Jurkat, Clone E6-1 (cell line): ENCODE data around the gene OR3A1. TPM values are rescaled to one million over a fixed set of nuclear protein-coding genes. Genes with fewer than 3 reads are reported as not detected.
"Not testable (repeated sequence)": the region's sequence is repeated elsewhere in the genome, so short reads cannot be mapped to it uniquely, and the experiment has no call there.

Experiments used
- DNase-seq: peaks from one replicate; pipeline ENCODE4 v3.0.0-alpha.2; 2011; ENCODE audit warnings: low read depth, low spot score
- H3K4me3 ChIP-seq: 2 replicates; pipeline ENCODE4 v1.5.1; 2011; ENCODE audit warnings: mild to moderate bottlenecking, low read length, control low read depth, moderate library complexity
- polyA plus RNA-seq: library from polyadenylated mRNA; unstranded; fragments of >200 nt; gene quantifications from one replicate; pipeline ENCODE4 v1.2.1, GENCODE V29; 2012; ENCODE audit warnings: missing spikeins; ENCODE audit not compliant: insufficient read length, insufficient read depth

OR3A1 gene, protein sequence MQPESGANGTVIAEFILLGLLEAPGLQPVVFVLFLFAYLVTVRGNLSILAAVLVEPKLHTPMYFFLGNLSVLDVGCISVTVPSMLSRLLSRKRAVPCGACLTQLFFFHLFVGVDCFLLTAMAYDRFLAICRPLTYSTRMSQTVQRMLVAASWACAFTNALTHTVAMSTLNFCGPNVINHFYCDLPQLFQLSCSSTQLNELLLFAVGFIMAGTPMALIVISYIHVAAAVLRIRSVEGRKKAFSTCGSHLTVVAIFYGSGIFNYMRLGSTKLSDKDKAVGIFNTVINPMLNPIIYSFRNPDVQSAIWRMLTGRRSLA
- not detected for polyA plus RNA-seq

- no peak for DNase-seq
- no peak within 1 kb of the TSS for H3K4me3 ChIP-seq
Observed at GRCh38 chr17:3298260-3298659, at the start of gene OR3A1. OR3A1 (minus strand) TSS chr17:3298360; CDS start chr17:3292582, 5,778 bp downstream.

- not testable (repeated sequence) for H3K4me3 ChIP-seq, DNase-seq
Observed at GRCh38 chr17:3342782-3343181, 44.6 kb upstream of the OR3A1 start.

- no peak overlapping the region for H3K4me3 ChIP-seq
- no peak for DNase-seq
Observed at GRCh38 chr17:3335876-3336275, 37.7 kb upstream of the OR3A1 start.

- H3K4me3 ChIP-seq = no peak overlapping the region
- DNase-seq = no peak
Observed at GRCh38 chr17:3318336-3318735, 20.2 kb upstream of the OR3A1 start.

DNA sequence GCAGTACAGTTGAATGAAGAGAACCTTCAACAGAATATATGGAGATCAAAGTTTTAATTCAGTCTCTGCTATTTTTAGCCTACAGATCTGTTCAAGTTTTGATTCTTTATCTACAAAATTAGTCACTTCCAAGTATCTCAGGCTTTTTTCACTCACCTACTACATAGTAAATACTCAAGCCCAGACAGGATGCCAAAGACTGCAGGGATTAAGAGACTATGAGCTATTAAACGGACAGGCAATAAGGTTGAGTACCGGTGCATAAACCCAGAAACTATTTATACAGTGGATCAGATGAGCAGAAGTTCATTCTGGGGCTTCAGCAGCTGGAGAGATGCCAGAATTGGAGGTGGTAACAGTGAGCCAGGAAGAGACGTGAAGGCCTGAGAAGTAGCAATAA is 18.7 kb upstream of the OR3A1 start:
- no peak for DNase-seq
- H3K4me3 ChIP-seq = no peak overlapping the region

- DNase-seq = no peak
- no peak overlapping the region for H3K4me3 ChIP-seq
Observed at GRCh38 chr17:3308603-3309002, 10.4 kb upstream of the OR3A1 start.

DNA sequence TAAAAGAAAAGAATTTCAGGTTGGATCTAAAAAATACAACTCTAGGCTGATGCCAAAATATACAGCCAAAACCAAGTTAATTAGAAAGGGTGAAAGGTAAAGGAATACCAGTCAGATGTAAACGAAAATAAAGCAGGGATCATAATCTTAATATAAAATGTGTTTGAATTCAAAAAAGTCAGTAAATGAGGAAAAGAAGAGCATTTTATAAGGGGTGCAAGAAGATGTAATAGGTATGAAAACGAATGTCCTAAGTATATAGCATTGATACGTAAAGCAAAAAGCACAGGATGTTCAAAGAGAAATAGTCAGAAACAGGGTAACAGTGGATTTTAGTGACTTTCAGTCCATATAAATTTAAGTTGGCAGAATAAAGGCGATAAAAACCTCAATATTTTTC is 2.5 kb downstream of the OR3A1 start:
- H3K4me3 ChIP-seq = no peak overlapping the region
- DNase-seq = no peak

- not testable (repeated sequence) for DNase-seq, H3K4me3 ChIP-seq
Observed at GRCh38 chr17:3293548-3293947, 4.6 kb downstream of the OR3A1 start.

DNA sequence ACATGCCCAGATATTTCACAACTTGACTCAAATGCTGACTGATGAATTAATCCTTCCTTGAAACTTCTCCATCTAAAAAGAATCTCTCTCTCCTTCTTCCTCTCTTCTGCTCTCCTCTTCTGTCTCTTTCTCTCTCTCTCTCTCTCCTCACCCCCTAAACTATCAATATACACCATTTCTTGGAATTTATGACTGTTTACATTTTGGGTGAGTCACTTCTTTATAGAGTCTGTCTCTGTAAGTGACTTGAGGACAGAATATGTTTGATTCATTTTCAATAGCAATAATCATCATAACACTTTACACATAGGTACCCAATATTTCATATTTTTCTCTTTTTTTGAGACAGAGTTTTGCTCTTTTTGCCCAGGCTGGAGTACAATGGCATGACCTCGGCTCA is 15.3 kb downstream of the OR3A1 start:
- no peak for DNase-seq
- no peak overlapping the region for H3K4me3 ChIP-seq

- H3K4me3 ChIP-seq = no peak overlapping the region
- DNase-seq = no peak
Observed at GRCh38 chr17:3276126-3276525, 22.0 kb downstream of the OR3A1 start.

GRCh38 chr17:3271072-3271848 is 26.9 kb downstream of the OR3A1 start:
- H3K4me3 ChIP-seq = no peak overlapping the region
- no peak for DNase-seq

DNA sequence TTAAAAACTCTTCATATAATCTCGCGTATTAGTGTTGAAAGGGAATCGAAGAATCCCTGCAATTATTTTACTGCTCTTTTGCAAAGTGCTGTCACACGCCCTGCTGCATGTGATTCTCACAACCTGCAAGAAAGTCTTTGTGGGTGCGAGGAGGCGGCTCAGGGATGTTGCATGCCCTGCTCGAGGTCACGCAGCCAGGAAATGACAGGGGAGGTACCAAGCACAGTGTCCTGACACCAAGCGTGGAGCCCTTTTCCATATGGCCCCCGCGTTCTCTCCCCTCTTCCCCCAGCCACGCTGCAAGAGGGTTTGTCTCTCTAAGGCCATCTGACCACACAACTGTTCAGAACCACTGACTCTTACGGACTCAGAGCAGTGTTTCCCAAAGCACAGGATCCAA is 37.6 kb downstream of the OR3A1 start:
- no peak for DNase-seq
- H3K4me3 ChIP-seq = no peak overlapping the region

DNA sequence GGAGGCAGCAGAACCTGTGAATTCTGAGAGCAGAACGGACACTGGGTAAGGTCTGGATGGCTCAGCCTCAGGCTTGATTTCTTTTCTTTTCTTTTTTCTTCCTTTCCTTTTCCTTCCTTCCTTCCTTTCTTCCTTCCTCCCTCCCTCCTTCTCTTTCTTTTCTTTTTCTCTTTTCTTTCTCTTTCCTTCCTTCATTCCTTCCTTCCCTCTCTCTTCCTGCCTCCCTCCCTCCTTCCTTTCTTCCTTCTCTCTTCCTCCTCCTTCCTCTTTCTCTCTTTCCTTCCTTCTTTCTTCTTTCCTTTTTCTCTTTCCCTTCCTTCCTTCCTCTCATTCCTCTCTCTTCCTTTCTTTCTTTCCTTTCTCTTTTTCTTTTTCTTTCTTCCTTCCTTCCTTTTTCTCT is 38.0 kb downstream of the OR3A1 start:
- no peak for DNase-seq
- no peak overlapping the region for H3K4me3 ChIP-seq

DNA sequence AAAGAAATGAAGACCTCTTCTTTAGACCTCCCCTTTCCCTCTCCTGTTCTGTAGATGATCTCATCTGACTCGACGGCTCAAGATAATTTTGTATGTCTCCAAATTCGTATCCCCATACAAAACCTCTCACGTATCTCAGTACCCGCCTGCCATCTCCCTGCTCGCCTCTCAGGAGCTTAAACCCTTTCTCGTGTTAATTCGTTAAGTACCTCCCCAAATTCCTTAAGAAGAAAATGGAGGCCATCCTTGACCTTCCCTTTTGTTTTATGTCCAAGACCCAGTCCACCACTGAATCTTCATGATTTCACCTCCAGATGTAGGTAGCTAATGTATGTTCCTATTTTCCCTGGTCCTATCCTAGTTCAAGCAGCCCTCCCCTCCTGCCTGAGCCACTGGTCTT is 41.6 kb downstream of the OR3A1 start:
- H3K4me3 ChIP-seq = no peak overlapping the region
- no peak for DNase-seq

DNA sequence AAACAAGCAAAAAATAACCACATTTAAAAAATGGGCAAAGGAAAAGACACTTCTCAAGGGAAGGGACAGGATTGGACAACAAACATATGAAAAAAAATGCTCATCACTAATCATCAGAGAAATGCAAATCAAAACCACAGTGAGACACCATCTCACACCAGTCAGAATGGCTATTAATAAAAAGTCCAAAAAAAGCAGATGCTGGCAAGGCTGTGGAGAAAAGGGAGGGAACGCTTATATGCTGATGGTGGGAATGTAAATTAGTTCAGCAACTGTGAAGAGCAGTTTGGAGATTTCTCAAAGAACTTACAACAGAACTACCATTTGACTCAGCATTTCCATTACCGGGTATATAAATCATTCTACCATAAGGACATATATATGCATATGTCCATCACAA is 49.1 kb downstream of the OR3A1 start:
- not testable (repeated sequence) for H3K4me3 ChIP-seq, DNase-seq

DNA sequence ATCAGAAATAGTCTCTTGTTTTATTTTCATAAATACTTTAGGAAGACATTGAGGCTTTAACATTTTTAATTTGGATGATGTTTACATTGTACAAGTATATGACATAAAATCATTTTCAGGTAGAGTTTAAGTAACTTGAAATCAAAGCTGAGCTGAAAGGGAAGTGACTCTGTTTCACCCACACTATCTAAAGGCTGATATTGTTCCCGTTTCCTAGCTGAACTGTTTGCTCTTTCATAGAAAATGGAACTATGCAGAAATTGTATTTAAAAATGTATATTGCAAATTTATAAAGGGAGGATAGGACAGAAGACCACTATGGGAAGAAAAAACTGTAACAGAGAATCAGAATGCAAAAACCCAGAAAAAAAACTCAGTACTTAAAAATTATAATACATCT is 53.3 kb downstream of the OR3A1 start:
- not testable (repeated sequence) for DNase-seq, H3K4me3 ChIP-seq

- DNase-seq, H3K4me3 ChIP-seq: not testable (repeated sequence)
Observed at GRCh38 chr17:3241044-3241443, 57.1 kb downstream of the OR3A1 start.
